GM23338 (cell line): ENCODE data around the gene ACTG1. TPM values are rescaled to one million over a fixed set of nuclear protein-coding genes. Genes with fewer than 3 reads are reported as not detected.

Source experiments
- ETS1 ChIP-seq: IDR thresholded peaks from 2 replicates; pipeline ENCODE4 v1.6.1; 2016; ENCODE audit warnings: antibody characterized with exemption
- EZH2phosphoT487 ChIP-seq: fragments of 200-600 bp; sonication (generic); IDR thresholded peaks from one replicate; pipeline ENCODE4 v1.8.1; 2018; ENCODE audit warnings: antibody characterized with exemption; ENCODE audit not compliant: unreplicated experiment
- ZNF114 ChIP-seq: fragments of 250-450 bp; sonication (Bioruptor Pico); IDR thresholded peaks from 2 replicates; pipeline ENCODE4 v1.5.0; 2020; ENCODE audit warnings: mild to moderate bottlenecking, moderate library complexity
- ZNF331 ChIP-seq: fragments of 250-450 bp; sonication (Bioruptor Pico); IDR thresholded peaks from 2 replicates; pipeline ENCODE4 v1.5.0; 2020; ENCODE audit warnings: low read depth, mild to moderate bottlenecking, moderate library complexity
- ZNF462 ChIP-seq: fragments of 250-450 bp; sonication (Bioruptor Pico); IDR thresholded peaks from 2 replicates; pipeline ENCODE4 v1.5.0; 2020; ENCODE audit warnings: mild to moderate bottlenecking, moderate library complexity
- polyA plus RNA-seq: library from polyadenylated mRNA; unstranded; fragments of >200 nt; fragmentation: Nextera tagmentation; extraction: Ambion mirVana; gene quantifications from 2 replicates; pipeline ENCODE4 v1.2.1, GENCODE V29; 2016
- total RNA-seq: library from RNA; depleted of rRNA; stranded (reverse); fragments of >200 nt; shearing (Covaris generic); gene quantifications from 2 replicates; pipeline ENCODE4 v1.2.3, GENCODE V29; 2014
- TF ChIP-seq, protein P1 (sequence below), 2 experiments: fragments of 200-600 bp in 1 of 2; sonication (generic) in 1 of 2; conservative IDR thresholded peaks; 2 replicates each; pipeline versions ENCODE4 v1.5.1 to v1.6.1; 2016 to 2017; ENCODE audit warnings: antibody characterized with exemption in 2 of 2, low read depth in 2 of 2, mild to moderate bottlenecking in 2 of 2, moderate library complexity in 1 of 2

Gene ACTG1
- total and polyA plus RNA-seq, 2 experiments from 2014 or later, result 1,867 to 4,739 TPM

DNA sequence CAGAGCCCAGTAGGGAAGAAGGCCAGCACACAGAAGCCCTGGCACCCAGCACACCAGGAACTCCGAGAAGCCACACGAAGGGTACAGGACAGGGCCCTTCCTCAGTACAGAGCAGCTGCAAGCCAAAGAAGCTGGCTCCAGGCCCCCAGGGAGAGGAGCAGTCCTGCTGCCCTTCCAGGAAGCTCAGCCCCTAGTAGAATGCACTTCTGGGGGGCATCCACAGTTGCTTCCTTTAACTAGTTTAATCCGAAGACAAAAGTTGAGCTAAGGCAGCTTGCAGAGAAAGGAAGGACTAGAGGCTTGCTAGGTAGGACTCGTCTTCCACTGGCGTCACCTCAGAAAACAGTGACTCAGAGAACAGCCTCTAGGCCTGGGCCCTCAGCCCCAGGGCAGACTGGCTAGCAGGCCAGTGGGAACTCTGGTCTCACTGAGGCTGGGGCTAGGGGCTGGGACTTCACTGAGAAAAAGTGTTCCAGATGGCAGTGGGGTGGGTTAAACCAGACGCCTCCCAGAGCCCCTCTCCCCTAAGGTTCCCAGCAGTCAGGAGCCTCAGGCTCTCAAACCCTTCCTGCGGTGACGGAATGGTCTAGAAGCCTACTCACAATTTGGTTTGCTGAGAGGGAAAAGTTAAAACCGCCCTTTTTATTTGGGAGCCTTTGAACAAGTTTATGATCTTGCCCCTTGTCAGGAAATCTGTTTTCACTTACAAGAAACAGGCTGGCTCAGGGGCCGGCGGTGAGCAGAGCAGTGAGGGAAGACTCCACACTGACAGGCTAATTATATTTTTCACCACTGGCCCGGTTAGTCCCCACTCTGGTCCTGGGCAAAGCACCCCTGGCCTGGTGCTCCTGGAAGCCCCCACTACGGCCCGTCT, 41.4 kb downstream of the ACTG1 start (continued):
- TF ChIP-seq ZNF462 (no peak), ZNF331 (no peak), EZH2phosphoT487 (no peak), ETS1 (no peak), ZNF114 (no peak)
- TF ChIP-seq, protein P1, sequence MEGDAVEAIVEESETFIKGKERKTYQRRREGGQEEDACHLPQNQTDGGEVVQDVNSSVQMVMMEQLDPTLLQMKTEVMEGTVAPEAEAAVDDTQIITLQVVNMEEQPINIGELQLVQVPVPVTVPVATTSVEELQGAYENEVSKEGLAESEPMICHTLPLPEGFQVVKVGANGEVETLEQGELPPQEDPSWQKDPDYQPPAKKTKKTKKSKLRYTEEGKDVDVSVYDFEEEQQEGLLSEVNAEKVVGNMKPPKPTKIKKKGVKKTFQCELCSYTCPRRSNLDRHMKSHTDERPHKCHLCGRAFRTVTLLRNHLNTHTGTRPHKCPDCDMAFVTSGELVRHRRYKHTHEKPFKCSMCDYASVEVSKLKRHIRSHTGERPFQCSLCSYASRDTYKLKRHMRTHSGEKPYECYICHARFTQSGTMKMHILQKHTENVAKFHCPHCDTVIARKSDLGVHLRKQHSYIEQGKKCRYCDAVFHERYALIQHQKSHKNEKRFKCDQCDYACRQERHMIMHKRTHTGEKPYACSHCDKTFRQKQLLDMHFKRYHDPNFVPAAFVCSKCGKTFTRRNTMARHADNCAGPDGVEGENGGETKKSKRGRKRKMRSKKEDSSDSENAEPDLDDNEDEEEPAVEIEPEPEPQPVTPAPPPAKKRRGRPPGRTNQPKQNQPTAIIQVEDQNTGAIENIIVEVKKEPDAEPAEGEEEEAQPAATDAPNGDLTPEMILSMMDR (conservative IDR thresholded peaks at IDR 0.05; ENCODE audit: low read depth in 2 of 2), result no peak
